Tibial nerve (tissue), 4 donors: ENCODE results near the gene SFXN5.

Experiments used
- EP300 ChIP-seq, 2 donors: sonication (generic); formaldehyde crosslinking; IDR thresholded peaks; one replicate each; pipeline ENCODE4 v1.6.1; 2017; ENCODE audit warnings: antibody characterized with exemption in 2 of 2, mild to moderate bottlenecking in 1 of 2
- POLR2A ChIP-seq, 2 donors: fragments of 450-650 bp; IDR thresholded peaks; one replicate each; pipeline ENCODE4 v1.6.1; 2017; ENCODE audit warnings: antibody characterized with exemption in 2 of 2, mild to moderate bottlenecking in 2 of 2, moderate library complexity in 2 of 2
- TF ChIP-seq, protein P1 (sequence below), 5 experiments: fragments of 200-600 bp in 3 of 5; fragments of 450-650 bp in 2 of 5; sonication (generic) in 3 of 5; IDR thresholded peaks; one replicate each; pipeline ENCODE4 v1.5.1; 2016 to 2019; ENCODE audit warnings: antibody characterized with exemption in 5 of 5, mild to moderate bottlenecking in 3 of 5, moderate library complexity in 2 of 5

DNA sequence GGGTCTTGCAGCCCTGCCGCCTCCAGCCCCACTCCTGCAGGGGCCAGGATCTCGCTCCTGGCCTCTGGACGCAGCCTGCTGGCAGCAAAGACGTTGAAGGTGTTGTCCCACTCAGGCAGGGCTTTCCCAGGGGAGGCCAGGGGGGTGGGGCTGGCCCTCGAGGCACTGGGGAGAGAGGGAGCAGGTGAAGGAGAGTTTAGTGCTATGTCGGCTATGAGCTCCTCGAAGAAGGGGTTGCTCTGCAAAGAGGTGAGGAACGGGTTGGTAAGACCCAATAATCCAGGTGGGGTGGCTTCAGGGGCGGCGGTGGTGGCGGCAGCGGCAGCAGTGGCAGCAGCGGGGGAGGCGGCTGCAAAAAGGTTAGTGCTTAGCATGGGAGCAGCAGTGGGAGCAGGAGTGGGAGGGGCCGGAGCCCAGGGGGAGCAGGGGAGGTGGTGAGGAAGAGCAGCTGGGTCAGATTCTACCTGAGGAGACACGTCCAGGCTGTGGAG, 9.7 kb upstream of the SFXN5 start:
- TF ChIP-seq, protein P1, sequence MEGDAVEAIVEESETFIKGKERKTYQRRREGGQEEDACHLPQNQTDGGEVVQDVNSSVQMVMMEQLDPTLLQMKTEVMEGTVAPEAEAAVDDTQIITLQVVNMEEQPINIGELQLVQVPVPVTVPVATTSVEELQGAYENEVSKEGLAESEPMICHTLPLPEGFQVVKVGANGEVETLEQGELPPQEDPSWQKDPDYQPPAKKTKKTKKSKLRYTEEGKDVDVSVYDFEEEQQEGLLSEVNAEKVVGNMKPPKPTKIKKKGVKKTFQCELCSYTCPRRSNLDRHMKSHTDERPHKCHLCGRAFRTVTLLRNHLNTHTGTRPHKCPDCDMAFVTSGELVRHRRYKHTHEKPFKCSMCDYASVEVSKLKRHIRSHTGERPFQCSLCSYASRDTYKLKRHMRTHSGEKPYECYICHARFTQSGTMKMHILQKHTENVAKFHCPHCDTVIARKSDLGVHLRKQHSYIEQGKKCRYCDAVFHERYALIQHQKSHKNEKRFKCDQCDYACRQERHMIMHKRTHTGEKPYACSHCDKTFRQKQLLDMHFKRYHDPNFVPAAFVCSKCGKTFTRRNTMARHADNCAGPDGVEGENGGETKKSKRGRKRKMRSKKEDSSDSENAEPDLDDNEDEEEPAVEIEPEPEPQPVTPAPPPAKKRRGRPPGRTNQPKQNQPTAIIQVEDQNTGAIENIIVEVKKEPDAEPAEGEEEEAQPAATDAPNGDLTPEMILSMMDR (IDR thresholded peaks at IDR 0.05) = no peak
- TF ChIP-seq POLR2A (IDR thresholded peaks at IDR 0.05) (no peak), EP300 (IDR thresholded peaks at IDR 0.05) (no peak)
